Measurements from ENCODE around the gene TOP3B. TPM values are rescaled to one million over a fixed set of nuclear protein-coding genes. Genes with fewer than 3 reads are reported as not detected.

TOP3B gene
- total RNA-seq, 1 experiment from 2014 or later = 29.1 TPM

DNA sequence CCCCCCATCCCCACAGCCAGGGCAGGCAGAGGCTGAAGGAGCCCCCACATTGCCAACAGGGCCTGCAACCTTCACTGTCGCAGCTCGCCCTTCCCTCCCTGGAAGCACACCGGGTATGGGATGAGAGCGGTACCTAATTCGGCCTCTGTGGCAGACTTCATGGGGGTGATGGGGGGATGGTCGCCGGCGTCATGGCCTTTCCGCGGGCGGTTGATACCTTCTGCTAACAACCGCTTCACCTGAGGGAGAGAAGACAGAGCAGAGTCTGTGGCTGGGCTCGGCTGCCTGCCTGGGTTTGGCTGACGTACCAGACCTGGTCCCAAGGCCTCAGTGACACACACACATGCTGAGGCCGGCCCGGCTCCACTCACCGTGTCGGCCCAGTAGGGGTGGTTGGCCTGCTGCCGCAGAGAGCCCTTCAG, 18.8 kb downstream of the TOP3B start:
- no peak for TF ChIP-seq SIN3A (IDR thresholded peaks at IDR 0.05; ENCODE audit: borderline replicate concordance, insufficient read depth, low read depth, low read length)
- TF ChIP-seq, protein P1, sequence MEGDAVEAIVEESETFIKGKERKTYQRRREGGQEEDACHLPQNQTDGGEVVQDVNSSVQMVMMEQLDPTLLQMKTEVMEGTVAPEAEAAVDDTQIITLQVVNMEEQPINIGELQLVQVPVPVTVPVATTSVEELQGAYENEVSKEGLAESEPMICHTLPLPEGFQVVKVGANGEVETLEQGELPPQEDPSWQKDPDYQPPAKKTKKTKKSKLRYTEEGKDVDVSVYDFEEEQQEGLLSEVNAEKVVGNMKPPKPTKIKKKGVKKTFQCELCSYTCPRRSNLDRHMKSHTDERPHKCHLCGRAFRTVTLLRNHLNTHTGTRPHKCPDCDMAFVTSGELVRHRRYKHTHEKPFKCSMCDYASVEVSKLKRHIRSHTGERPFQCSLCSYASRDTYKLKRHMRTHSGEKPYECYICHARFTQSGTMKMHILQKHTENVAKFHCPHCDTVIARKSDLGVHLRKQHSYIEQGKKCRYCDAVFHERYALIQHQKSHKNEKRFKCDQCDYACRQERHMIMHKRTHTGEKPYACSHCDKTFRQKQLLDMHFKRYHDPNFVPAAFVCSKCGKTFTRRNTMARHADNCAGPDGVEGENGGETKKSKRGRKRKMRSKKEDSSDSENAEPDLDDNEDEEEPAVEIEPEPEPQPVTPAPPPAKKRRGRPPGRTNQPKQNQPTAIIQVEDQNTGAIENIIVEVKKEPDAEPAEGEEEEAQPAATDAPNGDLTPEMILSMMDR (IDR thresholded peaks at IDR 0.05) = no peak
- no peak for TF ChIP-seq TCF7L2 (IDR thresholded peaks at IDR 0.05; ENCODE audit: low read depth, low read length)
- TF ChIP-seq POLR2AphosphoS5 (IDR thresholded peaks at IDR 0.05; ENCODE audit: low read depth, low read length) = no peak
- TF ChIP-seq, protein P2, sequence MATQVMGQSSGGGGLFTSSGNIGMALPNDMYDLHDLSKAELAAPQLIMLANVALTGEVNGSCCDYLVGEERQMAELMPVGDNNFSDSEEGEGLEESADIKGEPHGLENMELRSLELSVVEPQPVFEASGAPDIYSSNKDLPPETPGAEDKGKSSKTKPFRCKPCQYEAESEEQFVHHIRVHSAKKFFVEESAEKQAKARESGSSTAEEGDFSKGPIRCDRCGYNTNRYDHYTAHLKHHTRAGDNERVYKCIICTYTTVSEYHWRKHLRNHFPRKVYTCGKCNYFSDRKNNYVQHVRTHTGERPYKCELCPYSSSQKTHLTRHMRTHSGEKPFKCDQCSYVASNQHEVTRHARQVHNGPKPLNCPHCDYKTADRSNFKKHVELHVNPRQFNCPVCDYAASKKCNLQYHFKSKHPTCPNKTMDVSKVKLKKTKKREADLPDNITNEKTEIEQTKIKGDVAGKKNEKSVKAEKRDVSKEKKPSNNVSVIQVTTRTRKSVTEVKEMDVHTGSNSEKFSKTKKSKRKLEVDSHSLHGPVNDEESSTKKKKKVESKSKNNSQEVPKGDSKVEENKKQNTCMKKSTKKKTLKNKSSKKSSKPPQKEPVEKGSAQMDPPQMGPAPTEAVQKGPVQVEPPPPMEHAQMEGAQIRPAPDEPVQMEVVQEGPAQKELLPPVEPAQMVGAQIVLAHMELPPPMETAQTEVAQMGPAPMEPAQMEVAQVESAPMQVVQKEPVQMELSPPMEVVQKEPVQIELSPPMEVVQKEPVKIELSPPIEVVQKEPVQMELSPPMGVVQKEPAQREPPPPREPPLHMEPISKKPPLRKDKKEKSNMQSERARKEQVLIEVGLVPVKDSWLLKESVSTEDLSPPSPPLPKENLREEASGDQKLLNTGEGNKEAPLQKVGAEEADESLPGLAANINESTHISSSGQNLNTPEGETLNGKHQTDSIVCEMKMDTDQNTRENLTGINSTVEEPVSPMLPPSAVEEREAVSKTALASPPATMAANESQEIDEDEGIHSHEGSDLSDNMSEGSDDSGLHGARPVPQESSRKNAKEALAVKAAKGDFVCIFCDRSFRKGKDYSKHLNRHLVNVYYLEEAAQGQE (IDR thresholded peaks at IDR 0.05; ENCODE audit: insufficient read depth in 1 of 2, low read depth in 2 of 2, low read length in 1 of 2) = no peak
- Histone ChIP-seq H3K9me3 (ENCODE audit: control insufficient read depth, insufficient read depth, low read depth, low read length) (no peaks in the 10 kb centered on the region), H3K4me3 (ENCODE audit: low read depth in 2 of 2, low read length in 2 of 2) (no peak overlapping the region), H3K27me3 (ENCODE audit: control insufficient read depth, insufficient read depth, low read length) (no peaks in the 10 kb centered on the region), H3K27ac (ENCODE audit: low read length) (no peak overlapping the region), H3K4me1 (ENCODE audit: control insufficient read depth, insufficient read depth, low read length) (no peaks in the 10 kb centered on the region), H3K36me3 (ENCODE audit: control insufficient read depth, insufficient read depth, low read length) (no peaks in the 10 kb centered on the region)
- POLR2A ChIA-PET = no interaction called here
- in situ Hi-C loops (cut with HindIII; ENCODE audit: low pct_unique_long_range_greater_than_20kb, low sequenced_read_pairs) = no loop called here
- DNase-seq (ENCODE audit: low read depth, low spot score) = no peak
- CTCF ChIA-PET = no interaction called here
- intact Hi-C loops (cut with micrococcal nuclease; ENCODE audit: unreplicated experiment) = no loop called here
- ATAC-seq = no peak
- no TSS peak for BruUV-seq (replicated peaks)

DNA sequence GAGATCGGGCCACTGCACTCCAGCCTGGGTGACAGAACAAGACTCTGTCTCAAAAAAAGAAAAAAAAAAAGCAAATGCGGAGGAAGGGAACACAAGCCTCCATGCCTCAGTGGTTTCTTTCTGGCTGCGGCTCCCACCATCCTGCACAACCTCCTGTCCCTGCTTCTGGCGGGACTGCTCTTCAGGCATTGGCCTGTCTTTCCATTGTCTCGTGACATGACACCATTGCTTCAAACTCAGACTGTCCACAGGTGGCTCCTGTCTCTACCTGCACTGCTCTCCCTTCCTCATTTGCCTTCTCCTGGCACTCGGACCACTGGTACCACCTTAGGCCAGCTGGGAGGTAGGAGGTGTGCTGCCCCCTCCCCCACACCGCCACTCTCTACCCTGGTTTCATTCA, 19.3 kb downstream of the TOP3B start:
- no peak for DNase-seq (ENCODE audit: low read depth, low spot score)
- H3K36me3 ChIP-seq (ENCODE audit: control insufficient read depth, insufficient read depth, low read length) = no peaks in the 10 kb centered on the region
- H3K27ac ChIP-seq (ENCODE audit: low read length) = no peak overlapping the region
- intact Hi-C loops (cut with micrococcal nuclease; ENCODE audit: unreplicated experiment) = no loop called here
- POLR2A ChIA-PET = no interaction called here
- CTCF ChIA-PET = no interaction called here
- H3K4me1 ChIP-seq (ENCODE audit: control insufficient read depth, insufficient read depth, low read length) = no peaks in the 10 kb centered on the region
- ATAC-seq = no peak
- in situ Hi-C loops (cut with HindIII; ENCODE audit: low pct_unique_long_range_greater_than_20kb, low sequenced_read_pairs) = no loop called here
- TF ChIP-seq POLR2AphosphoS5 (IDR thresholded peaks at IDR 0.05; ENCODE audit: low read depth, low read length) (no peak), TCF7L2 (IDR thresholded peaks at IDR 0.05; ENCODE audit: low read depth, low read length) (no peak), SIN3A (IDR thresholded peaks at IDR 0.05; ENCODE audit: borderline replicate concordance, insufficient read depth, low read depth, low read length) (no peak)
- TF ChIP-seq, protein P2 (IDR thresholded peaks at IDR 0.05; ENCODE audit: insufficient read depth in 1 of 2, low read depth in 2 of 2, low read length in 1 of 2) = no peak
- TF ChIP-seq, protein P1 (IDR thresholded peaks at IDR 0.05) = no peak
- no peaks in the 10 kb centered on the region for H3K27me3 ChIP-seq (ENCODE audit: control insufficient read depth, insufficient read depth, low read length)
- no TSS peak for BruUV-seq (replicated peaks)
- no peaks in the 10 kb centered on the region for H3K9me3 ChIP-seq (ENCODE audit: control insufficient read depth, insufficient read depth, low read depth, low read length)
- H3K4me3 ChIP-seq (ENCODE audit: low read depth in 2 of 2, low read length in 2 of 2) = no peak overlapping the region
